Inflammatory macrophage treated with lipopolysaccharide for 4 hours (primary cell): ENCODE results near the gene SKIC8.

ENCODE experiments used
- DNase-seq: peaks from one replicate; pipeline ENCODE4 v3.0.0-alpha.2; 2020

SKIC8 gene

GRCh38 chr15:78299101-78299930 is at the start of gene SKIC8:
TSS of gene SKIC8 (minus strand) at chr15:78299609. CDS start at chr15:78295686, 3,923 bp downstream.
- peak; percentile 95 for DNase-seq

GRCh38 chr15:78347586-78348543 is 48.5 kb upstream of the SKIC8 start:
- no peak for DNase-seq

- DNase-seq: no peak
Observed at GRCh38 chr15:78345396-78346125, 46.2 kb upstream of the SKIC8 start.

GRCh38 chr15:78343276-78344060 is 44.1 kb upstream of the SKIC8 start:
- no peak for DNase-seq

GRCh38 chr15:78342021-78342420 is 42.6 kb upstream of the SKIC8 start:
- no peak for DNase-seq

GRCh38 chr15:78341057-78341987 is 41.9 kb upstream of the SKIC8 start:
- DNase-seq: no peak

GRCh38 chr15:78340231-78341056 is 41.0 kb upstream of the SKIC8 start, which contains the start of gene CRABP1:
TSS of gene CRABP1 (plus strand) at chr15:78340353. CDS start at chr15:78340429, 76 bp downstream.
- no peak for DNase-seq

GRCh38 chr15:78339559-78339958 is 40.1 kb upstream of the SKIC8 start:
- no peak for DNase-seq

GRCh38 chr15:78338781-78339180 is 39.4 kb upstream of the SKIC8 start:
- no peak for DNase-seq

GRCh38 chr15:78335985-78336384 is 36.6 kb upstream of the SKIC8 start:
- DNase-seq: no peak

- DNase-seq: no peak
Observed at GRCh38 chr15:78334845-78335244, 35.4 kb upstream of the SKIC8 start.

- DNase-seq: no peak
Observed at GRCh38 chr15:78329625-78330024, 30.2 kb upstream of the SKIC8 start.

GRCh38 chr15:78327466-78327865 is 28.1 kb upstream of the SKIC8 start:
- DNase-seq: peak; percentile 68

GRCh38 chr15:78325092-78325843 is 25.9 kb upstream of the SKIC8 start:
- no peak for DNase-seq

GRCh38 chr15:78324144-78324543 is 24.7 kb upstream of the SKIC8 start:
- DNase-seq: no peak

GRCh38 chr15:78323693-78324092 is 24.3 kb upstream of the SKIC8 start:
- no peak for DNase-seq

GRCh38 chr15:78322724-78323521 is 23.5 kb upstream of the SKIC8 start:
- DNase-seq: no peak

GRCh38 chr15:78322243-78322642 is 22.8 kb upstream of the SKIC8 start:
- no peak for DNase-seq
